K562 (cell line): ENCODE results near the gene SLC4A5. TPM values are rescaled to one million over a fixed set of nuclear protein-coding genes. Genes with fewer than 3 reads are reported as not detected.

Experiments used
- ATF1 ChIP-seq, 2 experiments: fragments of 450-650 bp in 1 of 2; IDR thresholded peaks; 2 replicates each; pipeline ENCODE4 v1.6.1; 2016; ENCODE audit warnings: missing compliant biosample characterization in 1 of 2, missing genetic modification characterization in 1 of 2
- HNRNPK ChIP-seq: fragments of 200-400 bp; formaldehyde crosslinking; IDR thresholded peaks from one replicate; pipeline ENCODE4 v1.6.1; 2018; ENCODE audit warnings: mild to moderate bottlenecking, low read depth, low read length; ENCODE audit not compliant: poor library complexity, severe bottlenecking
- KHSRP ChIP-seq: fragments of 450-650 bp; IDR thresholded peaks from 2 replicates; pipeline ENCODE4 v1.6.1; 2017
- MGA ChIP-seq: fragments of 450-650 bp; IDR thresholded peaks from 2 replicates; pipeline ENCODE4 v1.6.1; 2016; ENCODE audit warnings: mild to moderate bottlenecking, moderate library complexity
- RAD21 ChIP-seq, 2 experiments: fragments of 250-450 bp in 1 of 2; fragments of 450-650 bp in 1 of 2; sonication (Bioruptor Pico) in 1 of 2; formaldehyde crosslinking in 1 of 2; IDR thresholded peaks in 1 of 2; conservative IDR thresholded peaks in 1 of 2; 2 replicates each; pipeline versions ENCODE4 v1.4.0 to v1.8.0; 2020 to 2022; ENCODE audit warnings: mild to moderate bottlenecking in 2 of 2, moderate library complexity in 1 of 2
- RBM14 ChIP-seq: fragments of 200-400 bp; formaldehyde crosslinking; IDR thresholded peaks from 2 replicates; pipeline ENCODE4 v1.6.1; 2018; ENCODE audit warnings: low read depth, mild to moderate bottlenecking, low read length, moderate library complexity, borderline replicate concordance; ENCODE audit not compliant: insufficient read depth
- ZNF197 ChIP-seq: fragments of 200-800 bp; sonication (Bioruptor generic); IDR thresholded peaks from 2 replicates; pipeline ENCODE4 v1.6.1; 2016; ENCODE audit warnings: low read depth, missing genetic modification characterization, missing compliant biosample characterization
- ZNF764 ChIP-seq: fragments of 250-450 bp; sonication (Bioruptor Pico); IDR thresholded peaks from 2 replicates; pipeline ENCODE4 v1.4.0; 2020; ENCODE audit warnings: low read depth, mild to moderate bottlenecking, moderate library complexity
- ZNF830 ChIP-seq: fragments of 250-450 bp; sonication (Bioruptor Pico); IDR thresholded peaks from 2 replicates; pipeline ENCODE4 v1.5.0; 2021; ENCODE audit warnings: mild to moderate bottlenecking
- polyA plus RNA-seq, 8 experiments: library from polyadenylated mRNA; depleted of rRNA in 4 of 8; stranded (reverse) in 5 of 8; unstranded in 3 of 8; fragments of >200 nt; fragmentation: Nextera tagmentation in 2 of 8; fragmentation: Illumina TruSeq in 1 of 8; extraction: Ambion mirVana in 2 of 8; extraction: Trizol in 1 of 8; gene quantifications; 2 replicates each; pipeline versions ENCODE4 v1.2.1 to v1.2.3, GENCODE V29; 2011 to 2014; ENCODE audit warnings: inconsistent platforms in 1 of 8, missing spikeins in 1 of 8
- total RNA-seq, 7 experiments: library from RNA; depleted of rRNA in 6 of 7; stranded (reverse); fragments of >200 nt in 6 of 7; fragmentation: Illumina TruSeq in 2 of 7; extraction: Trizol in 2 of 7; gene quantifications; 2 replicates each; pipeline versions ENCODE4 v1.2.1 to v1.2.3, GENCODE V29; 2011 to 2021; ENCODE audit warnings: low replicate concordance in 1 of 7
- TF ChIP-seq, protein P1 (sequence below): fragments of 250-450 bp; sonication (Bioruptor Pico); IDR thresholded peaks from 2 replicates; pipeline ENCODE4 v1.8.0; 2021; ENCODE audit warnings: mild to moderate bottlenecking, moderate library complexity

SLC4A5 gene
- total and polyA plus RNA-seq, 9 of the 15 experiments (the other 6 are each of a cell fraction or from before 2014, with no cell fraction given): 0.03 to 0.77 (median 0.14) TPM; not detected in 1

- TF ChIP-seq MGA (peak; percentile 74), KHSRP (no peak), ZNF830 (CRISPR knock-in tag) (no peak), RAD21 (CRISPR knock-in tag; conservative IDR thresholded peaks at IDR 0.05 in 1 of 2, IDR thresholded peaks at IDR 0.05 in 1 of 2) (0 out of 4 replicates have a peak, but pooled peaks of 1 of the 2 experiments have one; percentile 4), ATF1 (CRISPR knock-in tag; IDR thresholded peaks at IDR 0.05) (no peak), ATF1 (tag; IDR thresholded peaks at IDR 0.05) (peak; percentile 80), HNRNPK (no peak), ZNF764 (CRISPR knock-in tag) (no peak), RBM14 (no peak), ZNF197 (CRISPR knock-in tag) (no peak)
- TF ChIP-seq, protein P1, sequence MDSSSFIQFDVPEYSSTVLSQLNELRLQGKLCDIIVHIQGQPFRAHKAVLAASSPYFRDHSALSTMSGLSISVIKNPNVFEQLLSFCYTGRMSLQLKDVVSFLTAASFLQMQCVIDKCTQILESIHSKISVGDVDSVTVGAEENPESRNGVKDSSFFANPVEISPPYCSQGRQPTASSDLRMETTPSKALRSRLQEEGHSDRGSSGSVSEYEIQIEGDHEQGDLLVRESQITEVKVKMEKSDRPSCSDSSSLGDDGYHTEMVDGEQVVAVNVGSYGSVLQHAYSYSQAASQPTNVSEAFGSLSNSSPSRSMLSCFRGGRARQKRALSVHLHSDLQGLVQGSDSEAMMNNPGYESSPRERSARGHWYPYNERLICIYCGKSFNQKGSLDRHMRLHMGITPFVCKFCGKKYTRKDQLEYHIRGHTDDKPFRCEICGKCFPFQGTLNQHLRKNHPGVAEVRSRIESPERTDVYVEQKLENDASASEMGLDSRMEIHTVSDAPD (CRISPR knock-in tag): no peak
Measured at GRCh38 chr2:74206180-74206688, 137.0 kb downstream of the SLC4A5 start (continued).
